Measurements from ENCODE around the gene B3GNT8. TPM values are rescaled to one million over a fixed set of nuclear protein-coding genes. Genes with fewer than 3 reads are reported as not detected.
"Not testable (repeated sequence)": the region's sequence is repeated elsewhere in the genome, so short reads cannot be mapped to it uniquely, and the experiment has no call there.

Gene B3GNT8
- total RNA-seq, 1 donor from 2014 or later, result 0.86 TPM

DNA sequence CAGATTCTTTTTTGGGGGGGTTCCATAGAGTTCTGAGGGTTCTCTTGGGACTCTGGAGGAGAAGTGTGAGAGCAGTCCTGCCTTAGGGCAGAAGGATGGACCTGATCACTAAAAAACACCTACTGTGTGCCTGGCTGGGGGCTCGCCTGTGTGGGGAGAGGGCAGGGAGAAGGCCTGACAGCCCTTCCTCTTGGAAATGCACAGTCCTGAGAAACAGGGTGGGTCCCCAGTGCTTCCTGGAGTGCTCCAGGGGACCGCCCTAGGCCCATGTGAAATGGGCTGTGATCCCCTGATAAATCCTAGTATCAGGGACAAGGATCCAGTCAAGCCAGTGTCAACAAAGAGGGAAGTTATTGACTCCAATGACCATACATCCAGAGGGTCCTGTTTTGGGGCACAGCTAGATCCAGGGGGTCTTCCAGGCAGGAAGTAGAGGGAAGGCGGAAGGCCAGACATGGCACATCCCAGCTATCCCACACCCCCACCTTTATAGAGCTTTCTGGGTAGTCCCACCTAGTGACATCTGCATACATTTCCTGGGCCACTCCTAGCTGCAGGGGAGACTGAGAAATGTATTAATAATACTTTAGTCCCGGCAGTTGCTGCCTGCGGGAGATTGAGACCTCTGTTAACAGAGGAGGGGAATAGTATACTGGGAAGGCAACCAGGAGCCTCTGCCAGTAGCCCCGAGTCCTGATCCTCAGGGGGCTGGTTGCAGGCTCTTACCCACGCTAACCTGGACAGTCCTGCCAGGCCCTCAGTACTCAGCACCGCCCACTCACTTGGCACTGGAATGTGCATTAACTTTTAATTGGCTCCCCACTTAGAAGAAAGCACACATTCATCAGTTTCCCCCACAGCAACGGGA lies 15.8 kb downstream of the B3GNT8 start:
- Mint-ChIP-seq H3K4me3 (no peak overlapping the region), H3K36me3 (ENCODE audit: low read depth) (no peaks in the 10 kb centered on the region), H3K27me3 (ENCODE audit: low read depth) (no peaks in the 10 kb centered on the region), H3K9me3 (no peaks in the 10 kb centered on the region), H3K4me1 (no peaks in the 10 kb centered on the region), H3K27ac (ENCODE audit: unreplicated experiment) (no peak overlapping the region)
- no peak for DNase-seq (ENCODE audit: low read depth, low spot score)
- TF ChIP-seq, protein P1, sequence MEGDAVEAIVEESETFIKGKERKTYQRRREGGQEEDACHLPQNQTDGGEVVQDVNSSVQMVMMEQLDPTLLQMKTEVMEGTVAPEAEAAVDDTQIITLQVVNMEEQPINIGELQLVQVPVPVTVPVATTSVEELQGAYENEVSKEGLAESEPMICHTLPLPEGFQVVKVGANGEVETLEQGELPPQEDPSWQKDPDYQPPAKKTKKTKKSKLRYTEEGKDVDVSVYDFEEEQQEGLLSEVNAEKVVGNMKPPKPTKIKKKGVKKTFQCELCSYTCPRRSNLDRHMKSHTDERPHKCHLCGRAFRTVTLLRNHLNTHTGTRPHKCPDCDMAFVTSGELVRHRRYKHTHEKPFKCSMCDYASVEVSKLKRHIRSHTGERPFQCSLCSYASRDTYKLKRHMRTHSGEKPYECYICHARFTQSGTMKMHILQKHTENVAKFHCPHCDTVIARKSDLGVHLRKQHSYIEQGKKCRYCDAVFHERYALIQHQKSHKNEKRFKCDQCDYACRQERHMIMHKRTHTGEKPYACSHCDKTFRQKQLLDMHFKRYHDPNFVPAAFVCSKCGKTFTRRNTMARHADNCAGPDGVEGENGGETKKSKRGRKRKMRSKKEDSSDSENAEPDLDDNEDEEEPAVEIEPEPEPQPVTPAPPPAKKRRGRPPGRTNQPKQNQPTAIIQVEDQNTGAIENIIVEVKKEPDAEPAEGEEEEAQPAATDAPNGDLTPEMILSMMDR (conservative IDR thresholded peaks at IDR 0.05), result no peak

DNA sequence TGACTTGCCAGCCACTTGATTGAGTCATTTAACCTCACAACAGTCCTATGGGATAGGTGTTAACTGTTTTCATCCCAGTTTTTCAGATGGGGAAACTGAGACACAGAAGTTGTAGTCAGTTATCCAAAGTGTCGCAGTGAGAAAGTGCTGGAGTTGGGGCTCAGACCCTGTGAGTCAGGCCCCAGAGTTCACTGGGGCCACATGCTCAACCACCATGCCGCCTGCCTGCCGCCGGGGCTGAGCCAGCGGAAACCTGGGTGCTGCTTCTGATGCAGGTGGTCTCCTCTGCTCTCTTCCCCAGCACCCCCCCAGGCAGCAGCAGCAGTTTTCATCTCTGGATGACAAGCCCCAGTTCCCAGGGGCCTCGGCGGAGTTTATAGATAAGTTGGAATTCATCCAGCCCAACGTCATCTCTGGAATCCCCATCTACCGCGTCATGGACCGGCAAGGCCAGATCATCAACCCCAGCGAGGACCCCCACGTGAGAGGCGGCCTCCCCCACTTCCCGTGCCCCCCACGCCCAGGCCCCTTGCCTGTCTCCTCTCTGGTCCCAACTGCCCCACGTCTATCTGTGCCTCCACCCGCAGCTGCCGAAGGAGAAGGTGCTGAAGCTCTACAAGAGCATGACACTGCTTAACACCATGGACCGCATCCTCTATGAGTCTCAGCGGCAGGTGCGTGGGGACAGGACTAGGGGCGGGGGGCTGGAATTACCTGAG lies 16.7 kb downstream of the B3GNT8 start:
- H3K36me3 Mint-ChIP-seq (ENCODE audit: low read depth), result no peaks in the 10 kb centered on the region
- H3K4me1 Mint-ChIP-seq, result no peaks in the 10 kb centered on the region
- H3K27me3 Mint-ChIP-seq (ENCODE audit: low read depth), result no peaks in the 10 kb centered on the region
- DNase-seq (ENCODE audit: low read depth, low spot score), result no peak
- H3K27ac Mint-ChIP-seq (ENCODE audit: unreplicated experiment), result no peak overlapping the region
- TF ChIP-seq, protein P1 (conservative IDR thresholded peaks at IDR 0.05), result no peak
- no peak overlapping the region for H3K4me3 Mint-ChIP-seq
- no peaks in the 10 kb centered on the region for H3K9me3 Mint-ChIP-seq

DNA sequence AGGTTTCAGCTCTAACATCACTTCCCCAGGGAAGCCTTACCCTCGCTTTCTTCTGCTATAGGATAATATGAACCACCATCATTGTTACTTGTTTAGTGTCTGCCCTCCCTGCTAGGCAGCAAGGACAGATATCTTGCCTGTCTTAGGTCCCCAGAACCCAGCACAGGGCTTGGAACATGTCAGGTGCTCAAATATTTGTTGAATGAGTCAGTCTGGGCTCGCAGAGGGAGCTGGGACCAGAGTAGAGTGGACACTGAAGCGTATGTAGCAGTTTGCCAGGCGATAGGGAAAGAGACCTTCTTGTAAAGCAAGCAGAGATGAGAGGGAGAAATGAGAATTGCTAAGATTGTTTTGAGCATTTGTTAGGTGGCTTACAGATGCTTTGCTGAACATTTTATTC lies 17.9 kb downstream of the B3GNT8 start:
- Mint-ChIP-seq H3K27me3 (ENCODE audit: low read depth) (no peaks in the 10 kb centered on the region), H3K4me3 (no peak overlapping the region), H3K4me1 (no peaks in the 10 kb centered on the region), H3K36me3 (ENCODE audit: low read depth) (no peaks in the 10 kb centered on the region), H3K27ac (ENCODE audit: unreplicated experiment) (no peak overlapping the region), H3K9me3 (no peaks in the 10 kb centered on the region)
- TF ChIP-seq, protein P1 (conservative IDR thresholded peaks at IDR 0.05), result no peak
- DNase-seq (ENCODE audit: low read depth, low spot score), result no peak

DNA sequence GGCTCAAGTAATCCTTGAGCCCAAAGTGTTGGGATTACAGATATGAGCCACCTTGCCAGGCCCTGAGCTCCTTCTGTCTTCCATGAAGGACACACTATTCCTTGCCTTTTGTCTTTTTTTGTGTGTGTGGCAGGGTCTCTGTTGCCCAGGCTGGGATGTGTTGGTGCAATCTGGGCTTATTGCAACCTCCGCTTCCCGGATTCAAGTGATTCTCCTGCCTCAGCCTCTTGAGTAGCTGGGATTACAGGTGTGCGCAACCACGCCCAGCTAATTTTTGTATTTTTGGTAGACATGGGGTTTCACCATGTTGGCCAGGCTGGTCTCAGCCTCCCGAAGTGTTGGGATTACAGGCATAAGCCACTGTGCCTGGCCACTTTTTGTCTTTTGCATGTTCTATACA lies 18.3 kb downstream of the B3GNT8 start:
- H3K4me3 Mint-ChIP-seq; H3K36me3 Mint-ChIP-seq (ENCODE audit: low read depth); H3K27ac Mint-ChIP-seq (ENCODE audit: unreplicated experiment); H3K9me3 Mint-ChIP-seq; DNase-seq (ENCODE audit: low read depth, low spot score); H3K27me3 Mint-ChIP-seq (ENCODE audit: low read depth); H3K4me1 Mint-ChIP-seq: not testable (repeated sequence)

DNA sequence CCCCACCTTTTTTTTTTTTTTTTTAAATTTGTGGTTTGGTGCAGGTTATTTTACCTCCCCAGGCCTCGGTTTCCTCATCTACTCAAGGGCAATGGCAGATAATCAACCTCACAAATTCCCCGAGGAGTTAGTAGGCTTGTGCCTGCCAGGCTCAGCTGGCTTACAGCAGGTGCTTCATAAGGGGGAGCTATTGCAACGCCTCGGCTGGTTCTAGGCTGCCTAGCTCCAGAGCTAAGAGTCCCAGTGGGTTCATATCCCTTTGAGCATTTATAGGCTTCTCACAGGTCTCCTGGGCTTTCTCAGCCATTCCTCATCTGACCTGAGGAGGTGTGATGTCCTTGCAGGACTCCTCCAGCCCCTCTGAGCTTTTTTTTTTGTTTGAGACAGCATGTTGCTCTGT lies 18.9 kb downstream of the B3GNT8 start:
- no peak overlapping the region for H3K4me3 Mint-ChIP-seq
- H3K9me3 Mint-ChIP-seq, result no peaks in the 10 kb centered on the region
- no peaks in the 10 kb centered on the region for H3K4me1 Mint-ChIP-seq
- TF ChIP-seq, protein P1 (conservative IDR thresholded peaks at IDR 0.05), result no peak
- no peak for DNase-seq (ENCODE audit: low read depth, low spot score)
- no peaks in the 10 kb centered on the region for H3K36me3 Mint-ChIP-seq (ENCODE audit: low read depth)
- H3K27me3 Mint-ChIP-seq (ENCODE audit: low read depth), result no peaks in the 10 kb centered on the region
- H3K27ac Mint-ChIP-seq (ENCODE audit: unreplicated experiment), result no peak overlapping the region

DNA sequence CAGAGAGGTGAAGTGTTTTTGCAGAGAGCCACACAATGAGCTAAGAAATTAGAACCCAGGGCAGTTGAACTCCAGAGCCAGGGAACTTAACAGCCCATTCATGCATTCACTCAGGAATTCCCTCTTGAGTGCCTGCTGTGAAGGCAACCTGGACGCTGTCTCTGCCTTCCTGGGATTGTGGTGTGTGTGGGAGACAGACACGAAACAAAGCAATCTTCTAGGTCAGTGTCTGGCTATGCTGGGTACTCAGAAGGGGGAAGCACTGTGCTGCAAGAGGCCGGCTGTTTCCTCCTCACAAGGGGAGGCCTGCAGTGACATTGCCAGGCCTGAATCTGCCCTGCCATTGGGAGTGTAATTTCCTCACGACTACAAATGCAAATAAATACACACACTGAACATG lies 19.9 kb downstream of the B3GNT8 start:
- no peak overlapping the region for H3K4me3 Mint-ChIP-seq

More for the DNA sequence above, 19.9 kb downstream of the B3GNT8 start:
- Mint-ChIP-seq H3K36me3 (ENCODE audit: low read depth) (no peaks in the 10 kb centered on the region), H3K4me1 (no peaks in the 10 kb centered on the region), H3K9me3 (no peaks in the 10 kb centered on the region), H3K27me3 (ENCODE audit: low read depth) (no peaks in the 10 kb centered on the region), H3K27ac (ENCODE audit: unreplicated experiment) (no peak overlapping the region)
- TF ChIP-seq, protein P1 (conservative IDR thresholded peaks at IDR 0.05), result no peak
- DNase-seq (ENCODE audit: low read depth, low spot score), result no peak
